ENCODE measurements around the gene HEXB. TPM values are rescaled to one million over a fixed set of nuclear protein-coding genes. Genes with fewer than 3 reads are reported as not detected.

Gene HEXB
- total and polyA plus RNA-seq, 2 donors from 2014 or later, result 113 to 184 TPM

- FAIRE-seq (no peak), DNase-seq (no peak)
- Histone ChIP-seq H3K27ac (ENCODE audit: low read depth in 2 of 2, low read length in 2 of 2) (no peak overlapping the region), H3K27me3 (ENCODE audit: control insufficient read depth, insufficient read depth, low read length) (no peaks in the 10 kb centered on the region), H3K9ac (ENCODE audit: low read length in 3 of 3) (no peak overlapping the region), H3K4me1 (ENCODE audit: control insufficient read depth in 2 of 3, insufficient read depth in 2 of 3, low read depth in 1 of 3, low read length in 3 of 3) (no peaks in the 10 kb centered on the region), H3K9me3 (ENCODE audit: control insufficient read depth in 2 of 3, insufficient read depth in 1 of 3, low read length in 3 of 3) (no peaks in the 10 kb centered on the region), H3K36me3 (ENCODE audit: control insufficient read depth in 2 of 3, insufficient read depth in 3 of 3, low read length in 3 of 3) (no peaks in the 10 kb centered on the region), H3K4me3 (ENCODE audit: low read length in 3 of 3) (no peak overlapping the region)
- intact Hi-C loops (cut with DNase I), result no loop called here
- no peak for TF ChIP-seq CTCF (IDR thresholded peaks at IDR 0.05; ENCODE audit: borderline replicate concordance, extremely low read depth, insufficient read depth)
Observed at GRCh38 chr5:74655716-74656115, 29.3 kb upstream of the HEXB start.

- intact Hi-C loops (cut with DNase I), result no loop called here
- H3K27me3 ChIP-seq (ENCODE audit: control insufficient read depth, insufficient read depth, low read length), result no peaks in the 10 kb centered on the region
- DNase-seq (no peak), FAIRE-seq (no peak)
- no peak for TF ChIP-seq CTCF (IDR thresholded peaks at IDR 0.05; ENCODE audit: borderline replicate concordance, extremely low read depth, insufficient read depth)
- no peaks in the 10 kb centered on the region for H3K9me3 ChIP-seq (ENCODE audit: control insufficient read depth in 2 of 3, insufficient read depth in 1 of 3, low read length in 3 of 3)
- no peaks in the 10 kb centered on the region for H3K36me3 ChIP-seq (ENCODE audit: control insufficient read depth in 2 of 3, insufficient read depth in 3 of 3, low read length in 3 of 3)
- H3K27ac ChIP-seq (ENCODE audit: low read depth in 2 of 2, low read length in 2 of 2), result no peak overlapping the region
- no peak overlapping the region for H3K4me3 ChIP-seq (ENCODE audit: low read length in 3 of 3)
- H3K4me1 ChIP-seq (ENCODE audit: control insufficient read depth in 2 of 3, insufficient read depth in 2 of 3, low read depth in 1 of 3, low read length in 3 of 3), result no peaks in the 10 kb centered on the region
- no peak overlapping the region for H3K9ac ChIP-seq (ENCODE audit: low read length in 3 of 3)
Observed at GRCh38 chr5:74657165-74657564, 27.9 kb upstream of the HEXB start.

GRCh38 chr5:74659172-74659571 is 25.9 kb upstream of the HEXB start:
- H3K36me3 ChIP-seq (ENCODE audit: control insufficient read depth in 2 of 3, insufficient read depth in 3 of 3, low read length in 3 of 3), result no peaks in the 10 kb centered on the region
- H3K27ac ChIP-seq (ENCODE audit: low read depth in 2 of 2, low read length in 2 of 2), result no peak overlapping the region
- DNase-seq (no peak), FAIRE-seq (no peak)
- no peaks in the 10 kb centered on the region for H3K27me3 ChIP-seq (ENCODE audit: control insufficient read depth, insufficient read depth, low read length)
- intact Hi-C loops (cut with DNase I), result no loop called here
- no peaks in the 10 kb centered on the region for H3K4me1 ChIP-seq (ENCODE audit: control insufficient read depth in 2 of 3, insufficient read depth in 2 of 3, low read depth in 1 of 3, low read length in 3 of 3)
- no peak overlapping the region for H3K4me3 ChIP-seq (ENCODE audit: low read length in 3 of 3)
- no peak overlapping the region for H3K9ac ChIP-seq (ENCODE audit: low read length in 3 of 3)
- no peak for TF ChIP-seq CTCF (IDR thresholded peaks at IDR 0.05; ENCODE audit: borderline replicate concordance, extremely low read depth, insufficient read depth)
- no peaks in the 10 kb centered on the region for H3K9me3 ChIP-seq (ENCODE audit: control insufficient read depth in 2 of 3, insufficient read depth in 1 of 3, low read length in 3 of 3)

GRCh38 chr5:74660140-74660539 is 24.9 kb upstream of the HEXB start:
- no peaks in the 10 kb centered on the region for H3K9me3 ChIP-seq (ENCODE audit: control insufficient read depth in 2 of 3, insufficient read depth in 1 of 3, low read length in 3 of 3)
- no peak overlapping the region for H3K27ac ChIP-seq (ENCODE audit: low read depth in 2 of 2, low read length in 2 of 2)
- DNase-seq, result no peak
- H3K36me3 ChIP-seq (ENCODE audit: control insufficient read depth in 2 of 3, insufficient read depth in 3 of 3, low read length in 3 of 3), result no peaks in the 10 kb centered on the region
- TF ChIP-seq CTCF (IDR thresholded peaks at IDR 0.05; ENCODE audit: borderline replicate concordance, extremely low read depth, insufficient read depth), result no peak
- no peaks in the 10 kb centered on the region for H3K27me3 ChIP-seq (ENCODE audit: control insufficient read depth, insufficient read depth, low read length)
- intact Hi-C loops (cut with DNase I), result no loop called here
- FAIRE-seq, result no peak
- H3K4me1 ChIP-seq (ENCODE audit: control insufficient read depth in 2 of 3, insufficient read depth in 2 of 3, low read depth in 1 of 3, low read length in 3 of 3), result no peaks in the 10 kb centered on the region
- H3K4me3 ChIP-seq (ENCODE audit: low read length in 3 of 3), result no peak overlapping the region
- H3K9ac ChIP-seq (ENCODE audit: low read length in 3 of 3), result no peak overlapping the region

Measured in kidney (tissue), 14 donors.